Keratinocyte (primary cell): ENCODE results near the gene KLF3. TPM values are rescaled to one million over a fixed set of nuclear protein-coding genes. Genes with fewer than 3 reads are reported as not detected.

ENCODE experiments used
- DNase-seq: peaks from one replicate; pipeline ENCODE4 v3.0.0-alpha.2; 2011; ENCODE audit warnings: low read depth, missing footprints, low spot score
- FAIRE-seq: peaks from 2 replicates; lab custom pipeline; 2011; peaks lifted over from hg19 to GRCh38; lab: Jason Lieb, UNC
- H2AFZ ChIP-seq: 2 replicates; pipeline ENCODE4 v1.6.0; 2012; ENCODE audit warnings: low read length, control low read depth, inconsistent platforms; ENCODE audit not compliant: control insufficient read depth
- H3K27ac ChIP-seq: 2 replicates; pipeline ENCODE4 v1.5.1; 2011; ENCODE audit warnings: low read length; ENCODE audit not compliant: control insufficient read depth, insufficient read depth
- H3K27me3 ChIP-seq: 3 replicates; pipeline ENCODE4 v1.6.0; 2011; ENCODE audit warnings: low read length; ENCODE audit not compliant: control insufficient read depth, insufficient read depth; ENCODE audit errors: extremely low read depth
- H3K36me3 ChIP-seq, 2 experiments: 2 replicates in 1 of 2; 3 replicates in 1 of 2; pipeline ENCODE4 v1.5.1; 2011; ENCODE audit warnings: low read length in 2 of 2, mild to moderate bottlenecking in 1 of 2; ENCODE audit not compliant: control insufficient read depth in 2 of 2, insufficient read depth in 2 of 2; ENCODE audit errors: extremely low read depth in 1 of 2
- H3K4me1 ChIP-seq: 3 replicates; pipeline ENCODE4 v1.5.1; 2011; ENCODE audit warnings: low read length; ENCODE audit not compliant: control insufficient read depth, insufficient read depth; ENCODE audit errors: extremely low read depth
- H3K4me2 ChIP-seq: 3 replicates; pipeline ENCODE4 v1.6.0; 2011; ENCODE audit warnings: low read depth, low read length; ENCODE audit not compliant: control insufficient read depth, insufficient read depth; ENCODE audit errors: extremely low read depth
- H3K4me3 ChIP-seq, 3 experiments: fragments of 200-600 bp in 1 of 3; sonication (generic) in 1 of 3; 2 replicates in 2 of 3; 3 replicates in 1 of 3; pipeline ENCODE4 v1.5.1; 2011 to 2016; ENCODE audit warnings: low read length in 3 of 3, mild to moderate bottlenecking in 3 of 3, control low read depth in 2 of 3, inconsistent platforms in 1 of 3, low read depth in 1 of 3, mixed read lengths in 1 of 3, mixed run types in 1 of 3, moderate library complexity in 1 of 3; ENCODE audit not compliant: control insufficient read depth in 2 of 3, insufficient read depth in 2 of 3; ENCODE audit errors: extremely low read depth in 1 of 3
- H3K79me2 ChIP-seq: 2 replicates; pipeline ENCODE4 v1.6.0; 2012; ENCODE audit warnings: low read length; ENCODE audit not compliant: control insufficient read depth, insufficient read depth
- H3K9ac ChIP-seq: 3 replicates; pipeline ENCODE4 v1.6.0; 2011; ENCODE audit warnings: low read length; ENCODE audit not compliant: control insufficient read depth, insufficient read depth; ENCODE audit errors: extremely low read depth
- H3K9me1 ChIP-seq: 3 replicates; pipeline ENCODE4 v1.6.0; 2011; ENCODE audit warnings: low read length; ENCODE audit not compliant: control insufficient read depth, insufficient read depth; ENCODE audit errors: extremely low read depth
- H3K9me3 ChIP-seq: 2 replicates; pipeline ENCODE4 v1.5.1; 2012; ENCODE audit warnings: low read depth, low read length; ENCODE audit not compliant: control insufficient read depth
- H4K20me1 ChIP-seq: 3 replicates; pipeline ENCODE4 v1.6.0; 2011; ENCODE audit warnings: low read length; ENCODE audit not compliant: control insufficient read depth, insufficient read depth; ENCODE audit errors: extremely low read depth
- EZH2 ChIP-seq: IDR thresholded peaks from one replicate; pipeline ENCODE4 v1.6.1; 2012; ENCODE audit warnings: inconsistent platforms, mild to moderate bottlenecking, low read length, moderate library complexity
- dilution Hi-C: fragments of 300-500 bp; cut with MboI; formaldehyde crosslinking; loops from one replicate; pipeline ENCODE4 v1.7.0; 2020; ENCODE audit warnings: low sequenced_read_pairs; ENCODE audit not compliant: extremely low pct_ligation_motif_present
- polyA plus RNA-seq, 5 experiments: library from polyadenylated mRNA; depleted of rRNA in 3 of 5; stranded (reverse) in 3 of 5; stranded (forward) in 1 of 5; unstranded in 1 of 5; fragments of >200 nt; gene quantifications; 1 replicate in 1 of 5; 2 replicates in 3 of 5; 3 replicates in 1 of 5; pipeline versions ENCODE4 v1.2.1 to v1.2.3, GENCODE V29; 2011 to 2012; ENCODE audit warnings: missing spikeins in 2 of 5, low read depth in 1 of 5, low replicate concordance in 1 of 5
- TF ChIP-seq, protein P1 (sequence below), 3 experiments: IDR thresholded peaks in 1 of 3; conservative IDR thresholded peaks in 1 of 3; optimal IDR thresholded peaks in 1 of 3; 2 replicates in 2 of 3; 3 replicates in 1 of 3; pipeline versions ENCODE3 to v1.5.1; 2011; ENCODE audit warnings: low read length in 3 of 3, mild to moderate bottlenecking in 3 of 3, moderate library complexity in 2 of 3, control low read depth in 1 of 3, inconsistent platforms in 1 of 3; ENCODE audit not compliant: insufficient read depth in 2 of 3; ENCODE audit errors: extremely low read depth in 1 of 3

Gene KLF3
- polyA plus RNA-seq, 1 donor (not counting 4 experiments of a cell fraction or from before 2014, with no cell fraction given): 39.9 TPM

DNA sequence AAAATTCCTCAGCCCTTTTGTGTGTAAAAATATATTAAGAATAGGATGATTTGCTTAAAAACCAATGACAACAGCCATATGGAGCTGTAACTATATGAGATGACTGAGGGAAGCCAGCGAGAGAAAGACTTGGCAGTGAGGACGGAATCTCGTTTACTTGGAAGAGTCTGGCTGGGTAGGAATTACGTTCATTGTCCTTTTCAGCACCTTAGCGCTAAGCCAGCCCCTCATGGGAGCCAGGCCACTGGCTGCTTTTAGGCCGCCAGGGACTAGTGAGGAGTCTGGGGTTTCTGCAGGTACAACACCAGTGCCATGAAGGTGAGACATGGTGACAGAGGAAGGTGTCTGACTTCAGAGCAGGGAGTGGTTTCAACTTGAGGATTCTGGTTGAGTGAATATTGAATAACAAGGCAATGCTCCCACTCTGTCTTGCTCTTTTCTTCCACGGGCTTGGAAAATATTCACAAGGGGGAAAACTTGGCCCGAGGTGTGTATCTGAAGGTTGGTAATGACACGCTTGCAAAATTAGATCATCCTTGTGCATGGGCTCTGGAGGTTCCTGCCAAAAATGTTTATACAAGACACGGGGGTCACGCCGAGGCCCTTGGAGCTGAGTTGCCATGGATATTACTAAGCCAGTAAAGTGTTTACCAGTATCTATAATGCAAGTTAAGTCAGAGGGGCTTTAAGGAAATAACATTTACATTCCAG, 17.4 kb downstream of the KLF3 start:
- no peak for FAIRE-seq
- H3K4me2 ChIP-seq: no peak overlapping the region

DNA sequence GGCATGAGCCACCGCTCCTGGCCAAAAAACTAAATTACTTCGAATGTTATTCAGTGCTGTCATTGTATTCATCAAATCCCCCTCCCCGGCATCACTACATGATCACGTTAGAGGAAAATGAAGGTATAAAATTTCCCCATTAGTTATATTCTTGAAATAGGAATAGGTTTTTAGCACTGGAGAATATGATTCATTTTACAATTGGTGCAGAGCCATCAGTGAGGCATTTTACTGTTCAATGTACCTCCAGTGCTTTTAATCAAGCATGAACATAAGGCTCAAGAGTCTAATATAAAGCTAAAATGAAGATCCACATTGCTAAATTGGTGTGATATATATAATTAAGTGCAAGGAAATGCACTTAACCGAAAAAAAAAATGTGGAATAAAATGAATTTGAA, 18.3 kb downstream of the KLF3 start:
- Histone ChIP-seq H3K4me2 (no peak overlapping the region), H3K4me3 (no peak overlapping the region), H3K27ac (no peak overlapping the region), H3K27me3 (no peaks in the 10 kb centered on the region), H3K36me3 (peaks cover 11 to 42% of the 10 kb centered on the region in 2 experiments), H3K9me3 (no peaks in the 10 kb centered on the region), H2AFZ (no peak overlapping the region), H3K4me1 (peaks cover 25% of the 10 kb centered on the region), H3K9ac (no peak overlapping the region), H3K79me2 (peaks cover 88% of the 10 kb centered on the region), H3K9me1 (peaks cover 6% of the 10 kb centered on the region), H4K20me1 (peaks cover 33% of the 10 kb centered on the region)
- DNase-seq (no peak), FAIRE-seq (no peak)
- TF ChIP-seq, protein P1, sequence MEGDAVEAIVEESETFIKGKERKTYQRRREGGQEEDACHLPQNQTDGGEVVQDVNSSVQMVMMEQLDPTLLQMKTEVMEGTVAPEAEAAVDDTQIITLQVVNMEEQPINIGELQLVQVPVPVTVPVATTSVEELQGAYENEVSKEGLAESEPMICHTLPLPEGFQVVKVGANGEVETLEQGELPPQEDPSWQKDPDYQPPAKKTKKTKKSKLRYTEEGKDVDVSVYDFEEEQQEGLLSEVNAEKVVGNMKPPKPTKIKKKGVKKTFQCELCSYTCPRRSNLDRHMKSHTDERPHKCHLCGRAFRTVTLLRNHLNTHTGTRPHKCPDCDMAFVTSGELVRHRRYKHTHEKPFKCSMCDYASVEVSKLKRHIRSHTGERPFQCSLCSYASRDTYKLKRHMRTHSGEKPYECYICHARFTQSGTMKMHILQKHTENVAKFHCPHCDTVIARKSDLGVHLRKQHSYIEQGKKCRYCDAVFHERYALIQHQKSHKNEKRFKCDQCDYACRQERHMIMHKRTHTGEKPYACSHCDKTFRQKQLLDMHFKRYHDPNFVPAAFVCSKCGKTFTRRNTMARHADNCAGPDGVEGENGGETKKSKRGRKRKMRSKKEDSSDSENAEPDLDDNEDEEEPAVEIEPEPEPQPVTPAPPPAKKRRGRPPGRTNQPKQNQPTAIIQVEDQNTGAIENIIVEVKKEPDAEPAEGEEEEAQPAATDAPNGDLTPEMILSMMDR (optimal IDR thresholded peaks at IDR 0.05 in 1 of 3, IDR thresholded peaks at IDR 0.05 in 1 of 3, conservative IDR thresholded peaks at IDR 0.05 in 1 of 3; ENCODE audit: extremely low read depth in 1 of 3, insufficient read depth in 2 of 3, low read length in 3 of 3): no peak
- TF ChIP-seq EZH2: no peak
- dilution Hi-C loops: no loop called here

More for the DNA sequence above, 17.4 kb downstream of the KLF3 start:
- no peak overlapping the region for H2AFZ ChIP-seq
- H3K4me3 ChIP-seq: no peak overlapping the region
- peaks cover 20% of the 10 kb centered on the region for H3K4me1 ChIP-seq
- no peaks in the 10 kb centered on the region for H3K9me3 ChIP-seq
- dilution Hi-C loops: no loop called here
- no peak overlapping the region for H3K27ac ChIP-seq
- H3K9me1 ChIP-seq: peaks cover 6% of the 10 kb centered on the region
- H4K20me1 ChIP-seq: peaks cover 34% of the 10 kb centered on the region
- H3K9ac ChIP-seq: no peak overlapping the region
- H3K36me3 ChIP-seq: peaks cover 11 to 42% of the 10 kb centered on the region in 2 experiments
- DNase-seq: no peak
- peaks cover 94% of the 10 kb centered on the region for H3K79me2 ChIP-seq
- H3K27me3 ChIP-seq: no peaks in the 10 kb centered on the region
- no peak for TF ChIP-seq EZH2
- TF ChIP-seq, protein P1 (optimal IDR thresholded peaks at IDR 0.05 in 1 of 3, IDR thresholded peaks at IDR 0.05 in 1 of 3, conservative IDR thresholded peaks at IDR 0.05 in 1 of 3; ENCODE audit: extremely low read depth in 1 of 3, insufficient read depth in 2 of 3, low read length in 3 of 3): no peak
